HUES6 (cell line): ENCODE measurements around the gene RNF175.

Source experiments
- H3K27ac ChIP-seq: 2 replicates; pipeline ENCODE4 v1.7.0; 2013; ENCODE audit warnings: low read depth, mild to moderate bottlenecking, low read length, inconsistent platforms
- H3K27me3 ChIP-seq: 2 replicates; pipeline ENCODE4 v1.6.1; 2013; ENCODE audit warnings: low read length; ENCODE audit not compliant: control insufficient read depth, insufficient read depth
- H3K36me3 ChIP-seq: 2 replicates; pipeline ENCODE4 v1.6.1; 2013; ENCODE audit warnings: low read length; ENCODE audit not compliant: control insufficient read depth, insufficient read depth
- H3K4me1 ChIP-seq: 2 replicates; pipeline ENCODE4 v1.6.1; 2013; ENCODE audit warnings: low read length; ENCODE audit not compliant: control insufficient read depth, insufficient read depth
- H3K4me3 ChIP-seq: 2 replicates; pipeline ENCODE4 v1.5.1; 2013; ENCODE audit warnings: low read depth, low read length
- H3K9ac ChIP-seq: one replicate; pipeline ENCODE4 v1.6.1; 2013; ENCODE audit warnings: mild to moderate bottlenecking, low read length
- H3K9me3 ChIP-seq: 2 replicates; pipeline ENCODE4 v1.6.1; 2013; ENCODE audit warnings: low read depth, low read length; ENCODE audit not compliant: control insufficient read depth, insufficient read depth

Gene RNF175

DNA sequence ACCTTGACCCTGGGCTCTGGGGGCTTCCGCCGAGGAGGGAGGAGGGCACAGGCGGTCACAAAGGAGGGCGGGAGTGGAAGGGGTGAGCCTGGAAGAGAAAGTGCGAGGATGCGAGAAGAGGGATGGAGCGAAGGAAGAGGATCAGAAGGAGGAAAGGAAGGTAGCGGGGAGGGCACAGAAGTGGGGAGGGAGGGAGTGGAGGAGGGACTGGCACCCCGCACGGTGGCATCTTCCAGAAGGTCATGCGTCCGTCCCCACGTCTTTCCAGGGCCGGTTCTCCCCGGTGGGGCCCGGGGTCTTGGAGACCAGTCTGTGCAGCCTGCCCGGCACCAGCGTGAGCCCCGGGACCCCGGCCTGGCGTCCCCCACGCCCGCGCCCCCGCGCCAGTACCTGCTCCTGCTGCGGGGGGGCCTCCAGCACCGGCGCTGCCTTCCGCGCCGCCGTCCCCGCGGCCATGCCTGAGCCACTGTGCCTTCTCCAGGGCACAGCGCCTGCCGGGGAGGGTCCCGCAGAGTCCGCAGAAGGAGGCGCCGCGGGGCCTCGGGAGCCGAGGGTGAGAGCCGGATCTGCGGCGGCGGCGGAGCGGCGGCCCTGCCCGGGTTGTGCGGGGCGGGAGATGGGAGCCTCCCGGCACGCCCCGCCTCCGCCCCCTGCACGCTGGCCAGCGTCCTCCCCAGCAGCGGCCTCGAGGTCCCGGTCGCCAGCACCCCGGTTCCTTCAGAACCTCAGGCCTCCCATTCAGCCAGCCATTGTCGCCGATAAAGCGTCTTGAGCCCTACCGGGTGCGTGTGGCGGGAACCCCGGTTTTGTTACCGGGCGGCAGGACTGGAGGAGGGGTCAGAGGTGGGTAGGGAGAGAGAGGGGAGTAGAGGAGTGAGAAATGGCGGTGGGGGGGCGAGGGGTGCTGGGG, at the start of gene RNF175:
Gene RNF175, minus strand, starts transcription at position 618 of the 910 bp plus-strand sequence. Its CDS starts 162 bp downstream, at position 456.
- Histone ChIP-seq H3K27me3 (peaks cover 22% of the 10 kb centered on the region), H3K9me3 (peaks cover 5% of the 10 kb centered on the region; the same call in 1 of the 2 replicates), H3K4me1 (peaks cover 42% of the 10 kb centered on the region), H3K9ac (peak within 1 kb of the TSS; percentile 62), H3K36me3 (no peaks in the 10 kb centered on the region), H3K27ac (no peak within 1 kb of the TSS), H3K4me3 (peak within 1 kb of the TSS; percentile 70)

- H3K4me1 ChIP-seq: no peaks in the 10 kb centered on the region
- H3K9ac ChIP-seq: no peak overlapping the region
- no peaks in the 10 kb centered on the region for H3K27me3 ChIP-seq
- H3K4me3 ChIP-seq: no peak overlapping the region
- no peak overlapping the region for H3K27ac ChIP-seq
- no peaks in the 10 kb centered on the region for H3K9me3 ChIP-seq
- no peaks in the 10 kb centered on the region for H3K36me3 ChIP-seq
These were observed 49.5 kb upstream of the RNF175 start for GRCh38 chr4:153809307-153809706.

- Histone ChIP-seq H3K9ac (no peak overlapping the region), H3K27ac (no peak overlapping the region), H3K36me3 (no peaks in the 10 kb centered on the region), H3K4me3 (no peak overlapping the region), H3K9me3 (no peaks in the 10 kb centered on the region), H3K4me1 (no peaks in the 10 kb centered on the region), H3K27me3 (no peaks in the 10 kb centered on the region)
These were observed 48.4 kb upstream of the RNF175 start for GRCh38 chr4:153808175-153808574.

GRCh38 chr4:153806073-153806472, 46.2 kb upstream of the RNF175 start:
- Histone ChIP-seq H3K27me3 (no peaks in the 10 kb centered on the region), H3K36me3 (no peaks in the 10 kb centered on the region), H3K27ac (no peak overlapping the region), H3K9ac (no peak overlapping the region), H3K4me1 (no peaks in the 10 kb centered on the region), H3K4me3 (no peak overlapping the region), H3K9me3 (no peaks in the 10 kb centered on the region)

DNA sequence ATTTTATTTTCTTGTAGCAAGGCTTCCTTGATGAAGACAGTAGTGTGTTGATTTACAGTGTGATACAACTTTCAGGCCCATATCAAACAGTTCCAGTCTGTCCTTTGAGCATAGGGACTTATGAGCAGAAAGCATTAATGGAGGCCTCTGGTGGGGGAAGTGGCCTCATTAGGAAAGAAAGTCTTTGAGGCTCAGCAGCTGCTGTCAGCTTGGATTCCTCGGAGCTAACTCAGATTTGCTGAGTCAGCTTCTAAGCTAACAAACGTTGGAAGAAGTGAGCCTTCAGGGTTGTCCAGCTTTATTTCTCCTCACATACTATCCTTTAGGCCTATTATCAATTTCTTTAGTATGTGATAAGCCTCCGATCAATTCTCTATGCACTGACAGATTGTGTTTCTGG, 44.9 kb upstream of the RNF175 start:
- H3K4me3 ChIP-seq: no peak overlapping the region
- no peak overlapping the region for H3K27ac ChIP-seq
- no peaks in the 10 kb centered on the region for H3K4me1 ChIP-seq
- H3K27me3 ChIP-seq: no peaks in the 10 kb centered on the region
- no peak overlapping the region for H3K9ac ChIP-seq
- H3K36me3 ChIP-seq: no peaks in the 10 kb centered on the region
- no peaks in the 10 kb centered on the region for H3K9me3 ChIP-seq

GRCh38 chr4:153799694-153800074, 39.9 kb upstream of the RNF175 start:
- Histone ChIP-seq H3K9me3 (no peaks in the 10 kb centered on the region), H3K36me3 (no peaks in the 10 kb centered on the region), H3K9ac (no peak overlapping the region), H3K27ac (no peak overlapping the region), H3K27me3 (no peaks in the 10 kb centered on the region), H3K4me3 (no peak overlapping the region), H3K4me1 (no peaks in the 10 kb centered on the region)

DNA sequence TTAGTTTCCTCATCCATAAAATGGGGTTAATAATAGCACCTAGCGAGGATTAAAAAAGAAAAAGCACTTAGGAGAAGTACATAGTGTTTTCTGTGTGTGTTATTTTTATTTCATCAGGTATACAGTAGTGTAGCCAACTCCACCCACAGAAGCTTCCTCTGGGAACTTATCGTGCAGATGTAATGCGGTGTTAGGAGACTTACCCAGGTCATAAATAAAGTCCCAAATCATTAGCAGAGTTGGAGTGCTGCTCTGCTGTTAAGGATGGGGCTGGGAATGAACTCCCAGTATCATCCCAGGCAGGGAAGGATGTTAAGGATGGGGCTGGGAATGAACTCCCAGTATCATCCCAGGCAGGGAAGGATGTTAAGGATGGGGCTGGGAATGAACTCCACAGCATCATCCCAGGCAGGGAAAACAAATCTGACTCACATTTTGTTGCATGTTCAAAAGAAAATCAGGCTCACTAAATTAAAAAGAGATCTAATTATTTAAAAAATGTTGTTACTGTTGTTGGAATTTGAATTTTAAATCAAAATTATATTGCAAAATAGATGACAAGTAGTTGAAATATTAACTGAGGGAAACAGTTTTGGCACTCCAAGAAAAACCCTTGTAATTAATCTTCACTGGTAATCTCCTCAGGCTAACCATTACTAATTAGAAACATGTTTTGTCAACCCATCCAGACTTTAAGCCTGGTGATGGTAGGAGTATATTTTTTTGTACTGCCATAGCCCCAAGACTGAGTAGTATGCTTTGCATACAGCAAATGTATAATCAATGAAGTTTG, 39.3 kb upstream of the RNF175 start:
- Histone ChIP-seq H3K27me3 (no peaks in the 10 kb centered on the region), H3K27ac (no peak overlapping the region), H3K9ac (no peak overlapping the region), H3K4me1 (no peaks in the 10 kb centered on the region), H3K4me3 (no peak overlapping the region), H3K9me3 (no peaks in the 10 kb centered on the region), H3K36me3 (no peaks in the 10 kb centered on the region)

GRCh38 chr4:153798420-153798819, 38.6 kb upstream of the RNF175 start:
- Histone ChIP-seq H3K9ac (no peak overlapping the region), H3K27ac (no peak overlapping the region), H3K4me1 (no peaks in the 10 kb centered on the region), H3K4me3 (no peak overlapping the region), H3K27me3 (0 out of 2 replicates have a peak, but pooled peaks cover 4% of the 10 kb centered on the region), H3K36me3 (no peaks in the 10 kb centered on the region), H3K9me3 (no peaks in the 10 kb centered on the region)

- Histone ChIP-seq H3K27me3 (peaks cover 25% of the 10 kb centered on the region), H3K9ac (no peak overlapping the region), H3K4me1 (peaks cover 16% of the 10 kb centered on the region), H3K9me3 (no peaks in the 10 kb centered on the region), H3K27ac (no peak overlapping the region), H3K4me3 (no peak overlapping the region), H3K36me3 (no peaks in the 10 kb centered on the region)
These were observed 34.2 kb upstream of the RNF175 start for GRCh38 chr4:153794006-153794405.

GRCh38 chr4:153792618-153793247, 32.9 kb upstream of the RNF175 start:
- no peaks in the 10 kb centered on the region for H3K9me3 ChIP-seq
- H3K4me1 ChIP-seq: peaks cover 19% of the 10 kb centered on the region
- peak overlapping the region; percentile 11; the same call in 1 of the 2 replicates for H3K27ac ChIP-seq
- H3K27me3 ChIP-seq: peaks cover 37% of the 10 kb centered on the region
- peak overlapping the region; percentile 98 for H3K4me3 ChIP-seq
- H3K36me3 ChIP-seq: 0 out of 2 replicates have a peak, but pooled peaks cover 3% of the 10 kb centered on the region
- H3K9ac ChIP-seq: peak overlapping the region; percentile 98
